Renal cortex interstitium (tissue), 3 donors: ENCODE data around the gene KDM3A. TPM values are rescaled to one million over a fixed set of nuclear protein-coding genes. Genes with fewer than 3 reads are reported as not detected.

Experiments used
- polyA plus RNA-seq, 3 donors: library from polyadenylated mRNA; unstranded; fragments of 120-200 nt; gene quantifications; one replicate each; pipeline ENCODE4 v1.2.1, GENCODE V29; 2013; ENCODE audit not compliant: insufficient read length in 3 of 3

The KDM3A gene
- polyA plus RNA-seq, 3 donors = 57.7 to 81.9 (median 64.8) TPM

Other genes with a start within 250 kb of the KDM3A start
- gene IMMT, start 245.9 kb upstream of the KDM3A start, polyA plus RNA-seq = 100 to 1,000 TPM; 102 to 113 (median 109) TPM
- gene MRPL35, start 241.9 kb upstream of the KDM3A start, polyA plus RNA-seq = 10 to 100 TPM; 43.4 to 52.9 (median 47.2) TPM
- 1 to 10 TPM; 2.6 to 3.5 (median 3.2) TPM for gene REEP1, start 103.7 kb upstream of the KDM3A start, polyA plus RNA-seq
- gene CHMP3, start 122.1 kb downstream of the KDM3A start, polyA plus RNA-seq = 100 to 1,000 TPM; 124 to 145 (median 141) TPM
- 10 to 100 TPM; 32.6 to 39.6 (median 37.0) TPM for gene RNF103, start 182.5 kb downstream of the KDM3A start, polyA plus RNA-seq